Smooth muscle cell (in vitro differentiated cells): Measurements from ENCODE around the gene HELZ2. TPM values are rescaled to one million over a fixed set of nuclear protein-coding genes. Genes with fewer than 3 reads are reported as not detected.

Experiments
- DNase-seq: peaks from one replicate; lab custom pipeline; 2025; ENCODE audit not compliant: unreplicated experiment; lab: John Stamatoyannopoulos, UW
- H2AFZ ChIP-seq: fragments of 200-600 bp; sonication (generic); 2 replicates; pipeline ENCODE4 v1.6.0; 2016; ENCODE audit warnings: antibody characterized with exemption, low read depth, mild to moderate bottlenecking
- H3F3A ChIP-seq: fragments of 200-600 bp; sonication (generic); 2 replicates; pipeline ENCODE4 v1.6.0; 2017; ENCODE audit warnings: antibody characterized with exemption, low read depth
- H3K27ac ChIP-seq: fragments of 200-600 bp; sonication (generic); 2 replicates; pipeline ENCODE4 v1.5.1; 2016; ENCODE audit warnings: low read depth, mild to moderate bottlenecking
- H3K27me3 ChIP-seq: fragments of 200-600 bp; sonication (generic); 2 replicates; pipeline ENCODE4 v1.6.1; 2016; ENCODE audit warnings: low read depth, mild to moderate bottlenecking
- H3K36me3 ChIP-seq: fragments of 200-600 bp; sonication (generic); 2 replicates; pipeline ENCODE4 v1.5.1; 2016; ENCODE audit warnings: low read depth
- H3K4me1 ChIP-seq: fragments of 200-600 bp; sonication (generic); 2 replicates; pipeline ENCODE4 v1.5.1; 2016; ENCODE audit warnings: low read depth
- H3K4me2 ChIP-seq: fragments of 200-600 bp; sonication (generic); 2 replicates; pipeline ENCODE4 v1.6.0; 2016; ENCODE audit warnings: mild to moderate bottlenecking
- H3K4me3 ChIP-seq: fragments of 200-600 bp; sonication (generic); 2 replicates; pipeline ENCODE4 v1.5.1; 2016; ENCODE audit warnings: mild to moderate bottlenecking
- H3K79me2 ChIP-seq: fragments of 200-600 bp; sonication (generic); 2 replicates; pipeline ENCODE4 v1.6.0; 2016; ENCODE audit warnings: low read depth, mild to moderate bottlenecking
- H3K9ac ChIP-seq: fragments of 200-600 bp; sonication (generic); 2 replicates; pipeline ENCODE4 v1.6.0; 2016; ENCODE audit warnings: low read depth
- H3K9me3 ChIP-seq: fragments of 200-600 bp; sonication (generic); replicated peaks from 2 replicates; pipeline ENCODE4 v1.5.1; 2016; ENCODE audit warnings: low read depth
- H4K20me1 ChIP-seq: fragments of 200-600 bp; sonication (generic); 2 replicates; pipeline ENCODE4 v1.6.0; 2016; ENCODE audit warnings: low read depth
- CTCF ChIP-seq: fragments of 200-600 bp; sonication (generic); IDR thresholded peaks from 2 replicates; pipeline ENCODE4 v1.5.1; 2017; ENCODE audit warnings: borderline replicate concordance, mild to moderate bottlenecking, antibody characterized with exemption; ENCODE audit not compliant: insufficient read depth, poor library complexity, severe bottlenecking
- WGBS: methylation state at CpG from one replicate; pipeline ENCODE4 v1.1.7; 2016; ENCODE audit warnings: low lambda C conversion rate; 5-methylcytosine and 5-hydroxymethylcytosine counted together
- polyA plus RNA-seq: library from polyadenylated mRNA; unstranded; fragments of >200 nt; fragmentation: Nextera tagmentation; extraction: Ambion mirVana; gene quantifications from 2 replicates; pipeline ENCODE4 v1.2.1, GENCODE V29; 2016
- total RNA-seq: library from RNA; depleted of rRNA; stranded (reverse); fragments of >200 nt; gene quantifications from 2 replicates; pipeline ENCODE4 v1.2.3, GENCODE V29; 2014

HELZ2 gene
- total RNA-seq: 9.8 and 13.8 TPM in 2 replicates
- 3.0 and 4.3 TPM in 2 replicates for polyA plus RNA-seq

- H3K79me2 ChIP-seq: no peaks in the 10 kb centered on the region
These were observed at the start of gene HELZ2 for GRCh38 chr20:63574156-63574828. Gene HELZ2 (minus strand): TSS chr20:63574239. CDS start chr20:63572385, 1,854 bp downstream.

GRCh38 chr20:63622732-63623131 lies 48.7 kb upstream of the HELZ2 start:
- 96% methylated on average over 14 of the region's 14 CpGs for WGBS
- H3K9ac ChIP-seq: no peak overlapping the region

More at GRCh38 chr20:63574156-63574828, at the start of gene HELZ2:
- Histone ChIP-seq H3K27me3 (no peaks in the 10 kb centered on the region), H3K27ac (peak within 1 kb of the TSS; percentile 24), H3K4me3 (peak within 1 kb of the TSS; percentile 83), H4K20me1 (no peaks in the 10 kb centered on the region), H3F3A (no peaks in the 10 kb centered on the region), H3K4me1 (peaks cover 4% of the 10 kb centered on the region), H3K36me3 (no peaks in the 10 kb centered on the region), H3K4me2 (peak within 1 kb of the TSS; percentile 99), H2AFZ (no peak within 1 kb of the TSS), H3K9ac (peak within 1 kb of the TSS; percentile 91), H3K9me3 (no peaks in the 10 kb centered on the region)
- 30% methylated on average over 12 of the region's 40 CpGs for WGBS
- DNase-seq: peak; percentile 56
- TF ChIP-seq CTCF: no peak

GRCh38 chr20:63622096-63622495 lies 48.1 kb upstream of the HELZ2 start:
- TF ChIP-seq CTCF: no peak
- no peak for DNase-seq
- no peak overlapping the region for H3K4me3 ChIP-seq
- H2AFZ ChIP-seq: no peak overlapping the region
- H3K4me2 ChIP-seq: no peak overlapping the region
- H3K79me2 ChIP-seq: peaks cover 56% of the 10 kb centered on the region
- H3K36me3 ChIP-seq: no peaks in the 10 kb centered on the region
- no peak overlapping the region for H3K9ac ChIP-seq
- WGBS: 95% methylated on average over 4 of the region's 4 CpGs
- H3K9me3 ChIP-seq: no peaks in the 10 kb centered on the region
- no peaks in the 10 kb centered on the region for H3F3A ChIP-seq
- peaks cover 6% of the 10 kb centered on the region for H3K4me1 ChIP-seq
- no peaks in the 10 kb centered on the region for H3K27me3 ChIP-seq
- H4K20me1 ChIP-seq: peaks cover 52% of the 10 kb centered on the region
- H3K27ac ChIP-seq: no peak overlapping the region

More at GRCh38 chr20:63622732-63623131, 48.7 kb upstream of the HELZ2 start:
- H3K4me2 ChIP-seq: no peak overlapping the region
- no peaks in the 10 kb centered on the region for H3K27me3 ChIP-seq
- DNase-seq: no peak
- H3K4me1 ChIP-seq: peaks cover 6% of the 10 kb centered on the region
- H3K79me2 ChIP-seq: peaks cover 62% of the 10 kb centered on the region
- H3K9me3 ChIP-seq: no peaks in the 10 kb centered on the region
- H3K36me3 ChIP-seq: no peaks in the 10 kb centered on the region
- H4K20me1 ChIP-seq: peaks cover 52% of the 10 kb centered on the region
- H3F3A ChIP-seq: no peaks in the 10 kb centered on the region
- no peak overlapping the region for H3K4me3 ChIP-seq
- TF ChIP-seq CTCF: no peak
- H3K27ac ChIP-seq: no peak overlapping the region
- no peak overlapping the region for H2AFZ ChIP-seq

- H3K4me3 ChIP-seq: no peak overlapping the region
- no peak overlapping the region for H3K9ac ChIP-seq
- no peaks in the 10 kb centered on the region for H3K36me3 ChIP-seq
- no peak for DNase-seq
- no peak overlapping the region for H3K4me2 ChIP-seq
- no peaks in the 10 kb centered on the region for H3K9me3 ChIP-seq
- H4K20me1 ChIP-seq: peaks cover 52% of the 10 kb centered on the region
- TF ChIP-seq CTCF: no peak
- no peaks in the 10 kb centered on the region for H3K27me3 ChIP-seq
- WGBS: 94% methylated on average over 8 of the region's 8 CpGs
- no peaks in the 10 kb centered on the region for H3F3A ChIP-seq
- H3K4me1 ChIP-seq: peaks cover 6% of the 10 kb centered on the region
- H3K27ac ChIP-seq: no peak overlapping the region
- no peak overlapping the region for H2AFZ ChIP-seq
- H3K79me2 ChIP-seq: peaks cover 54% of the 10 kb centered on the region
These were observed 47.0 kb upstream of the HELZ2 start for GRCh38 chr20:63620991-63621390.
